Keratinocyte (primary cell): ENCODE results near the gene TEX261.

Experiments
- CTCF ChIP-seq, 3 experiments: IDR thresholded peaks in 1 of 3; conservative IDR thresholded peaks in 1 of 3; optimal IDR thresholded peaks in 1 of 3; 2 replicates in 2 of 3; 3 replicates in 1 of 3; pipeline versions ENCODE3 to v1.5.1; 2011; ENCODE audit warnings: low read length in 3 of 3, mild to moderate bottlenecking in 3 of 3, moderate library complexity in 2 of 3, control low read depth in 1 of 3, inconsistent platforms in 1 of 3; ENCODE audit not compliant: insufficient read depth in 2 of 3; ENCODE audit errors: extremely low read depth in 1 of 3
- EZH2 ChIP-seq: IDR thresholded peaks from one replicate; pipeline ENCODE4 v1.6.1; 2012; ENCODE audit warnings: inconsistent platforms, mild to moderate bottlenecking, low read length, moderate library complexity

GRCh38 chr2:70961648-70961994 lies 33.1 kb downstream of the TEX261 start:
- no peak for TF ChIP-seq EZH2
- no peak for TF ChIP-seq CTCF (optimal IDR thresholded peaks at IDR 0.05 in 1 of 3, IDR thresholded peaks at IDR 0.05 in 1 of 3, conservative IDR thresholded peaks at IDR 0.05 in 1 of 3; ENCODE audit: extremely low read depth in 1 of 3, insufficient read depth in 2 of 3, low read length in 3 of 3)
